GM13977 (cell line): ENCODE measurements around the gene GALNT13.

Experiments used
- DNase-seq: peaks from one replicate; pipeline ENCODE4 v3.0.0; 2012; ENCODE audit warnings: low spot score
- CTCF ChIP-seq: IDR thresholded peaks from 2 replicates; pipeline ENCODE4 v1.5.1; 2012; ENCODE audit warnings: mild to moderate bottlenecking, control low read depth; ENCODE audit not compliant: insufficient read depth; ENCODE audit errors: extremely low read depth, missing control alignments
- in situ Hi-C: fragments of 300-500 bp; cut with MboI; formaldehyde crosslinking; loops from one replicate; pipeline ENCODE4 v1.12.0; 2022; ENCODE audit warnings: low sequenced_read_pairs, low pct_unique_long_range_greater_than_20kb, mixed read lengths, inconsistent platforms; ENCODE audit not compliant: unreplicated experiment

Gene GALNT13

GRCh38 chr2:154013514-154013913, 141.8 kb downstream of the GALNT13 start:
- in situ Hi-C loops: no loop called here
- no peak for TF ChIP-seq CTCF
- DNase-seq: no peak

- in situ Hi-C loops: no loop called here
- TF ChIP-seq CTCF: no peak
- DNase-seq: no peak
These were observed 143.5 kb downstream of the GALNT13 start for GRCh38 chr2:154015233-154015632.

GRCh38 chr2:154029504-154029903, 157.8 kb downstream of the GALNT13 start:
- TF ChIP-seq CTCF: no peak
- DNase-seq: no peak
- in situ Hi-C loops: no loop called here

- no peak for TF ChIP-seq CTCF
- DNase-seq: no peak
- in situ Hi-C loops: no loop called here
These were observed 160.5 kb downstream of the GALNT13 start for GRCh38 chr2:154032220-154032619.

- no peak for DNase-seq
- in situ Hi-C loops: no loop called here
- no peak for TF ChIP-seq CTCF
These were observed 174.8 kb downstream of the GALNT13 start for GRCh38 chr2:154046493-154046892.

GRCh38 chr2:154048905-154049304, 177.2 kb downstream of the GALNT13 start:
- TF ChIP-seq CTCF: no peak
- DNase-seq: no peak
- in situ Hi-C loops: no loop called here

- DNase-seq: no peak
- no peak for TF ChIP-seq CTCF
- in situ Hi-C loops: no loop called here
These were observed 177.8 kb downstream of the GALNT13 start for GRCh38 chr2:154049561-154049960.
